GM21390 (cell line): ENCODE results near the gene TUBA4A.
A peak's percentile ranks its signal among the peaks of the same experiment; 100 is the strongest.

ENCODE experiments used
- ATAC-seq: cut with Tn5 transposase; IDR thresholded peaks from one replicate; pipeline ENCODE4 v1.9.1; 2021; ENCODE audit not compliant: unreplicated experiment

The TUBA4A gene

GRCh38 chr2:219244789-219245147 lies 8.9 kb downstream of the TUBA4A start:
- no peak for ATAC-seq

- no peak for ATAC-seq
Observed at GRCh38 chr2:219243291-219243761, 10.4 kb downstream of the TUBA4A start.

- no peak for ATAC-seq
Observed at GRCh38 chr2:219234331-219234730, 19.4 kb downstream of the TUBA4A start.

GRCh38 chr2:219230059-219230540 lies 23.6 kb downstream of the TUBA4A start:
- no peak for ATAC-seq

DNA sequence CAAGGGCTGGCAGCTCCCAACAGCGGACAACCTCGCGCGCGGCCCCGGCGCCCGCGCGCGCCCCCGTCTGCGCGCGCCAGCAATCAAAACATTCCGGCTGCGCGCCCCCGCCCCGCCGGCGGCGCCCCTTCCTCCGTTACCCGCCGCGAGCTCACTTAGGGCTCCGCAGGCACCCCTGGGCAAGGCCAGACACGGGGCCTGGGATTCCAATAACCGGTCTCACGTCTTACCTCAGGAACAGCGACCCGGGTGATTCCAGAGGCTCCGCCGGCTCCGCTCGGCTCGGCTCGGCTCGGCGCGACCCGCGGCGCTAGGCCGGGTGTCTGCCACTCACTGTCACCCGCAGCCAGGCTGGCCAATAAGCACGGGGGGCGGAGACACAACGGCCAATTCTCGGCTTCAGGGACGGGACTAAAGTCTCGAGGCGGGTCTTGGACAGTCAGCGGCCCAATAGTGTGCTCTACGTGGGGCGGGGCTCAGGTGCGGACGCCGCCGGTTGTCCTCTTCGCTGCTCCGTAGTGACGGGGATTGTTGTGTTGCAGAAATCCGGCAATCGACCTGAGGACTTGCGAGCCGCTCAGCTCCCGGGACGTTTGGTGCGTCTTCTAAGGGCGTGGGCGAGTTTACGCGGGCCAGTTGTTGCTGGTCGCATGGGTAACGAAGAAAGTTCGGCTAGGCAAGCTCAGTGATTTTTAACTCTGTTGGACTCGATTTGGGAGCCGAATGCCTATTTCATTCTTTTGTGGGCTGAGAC lies 24.2 kb downstream of the TUBA4A start, which contains the start of the genes ANKZF1 and ATG9A:
Gene ANKZF1, plus strand, starts transcription at position 502 of the 754 bp plus-strand sequence. CDS start 452 bp downstream, outside the sequence.
Gene ATG9A, minus strand, starts transcription at position 332 of the 754 bp plus-strand sequence. CDS start 1,612 bp downstream, outside the sequence.
- peak; percentile 95 for ATAC-seq

GRCh38 chr2:219228911-219229304 lies 24.8 kb downstream of the TUBA4A start:
- no peak for ATAC-seq

GRCh38 chr2:219228041-219228910 lies 25.4 kb downstream of the TUBA4A start:
- ATAC-seq: no peak

- ATAC-seq: no peak
Observed at GRCh38 chr2:219225350-219225749, 28.4 kb downstream of the TUBA4A start.

GRCh38 chr2:219223831-219224610 lies 29.7 kb downstream of the TUBA4A start:
- no peak for ATAC-seq

GRCh38 chr2:219221957-219222518 lies 31.7 kb downstream of the TUBA4A start:
- ATAC-seq: no peak

DNA sequence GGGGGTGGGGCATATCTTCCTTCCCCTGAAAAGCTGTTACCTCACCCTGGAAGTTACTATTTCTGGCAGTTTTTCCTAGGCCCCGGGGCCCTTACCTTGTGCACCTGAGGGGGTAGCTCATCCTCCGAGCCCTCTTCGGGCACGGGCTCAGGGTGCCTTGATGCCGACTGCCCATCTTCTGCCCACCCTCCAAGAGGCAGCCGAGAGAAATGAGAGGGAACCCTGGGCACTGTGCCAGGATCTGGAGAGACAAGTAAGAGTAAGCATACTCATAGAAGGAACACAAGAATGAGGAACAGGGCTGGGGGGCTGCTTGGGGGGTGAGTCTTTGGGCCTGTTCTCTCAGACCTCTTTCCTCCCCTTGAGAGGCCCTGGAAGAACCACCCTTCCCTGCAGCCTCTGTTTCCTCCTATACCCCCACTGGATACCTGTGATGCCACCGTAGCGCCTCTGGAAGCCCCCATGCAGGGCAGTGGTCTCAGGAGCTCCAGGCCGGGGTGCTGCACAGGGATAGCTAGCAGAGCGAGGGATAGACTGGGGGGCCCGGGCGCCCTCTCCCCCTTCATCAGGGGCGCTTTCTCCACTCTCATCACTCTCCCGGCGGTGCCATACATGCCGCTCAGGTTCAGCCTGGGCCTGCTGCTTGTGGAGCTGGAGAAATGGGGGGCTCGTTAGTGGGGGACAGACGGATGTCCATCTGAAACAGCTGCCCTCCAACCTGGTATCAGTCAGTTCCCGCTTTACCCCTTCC lies 32.9 kb downstream of the TUBA4A start:
- no peak for ATAC-seq

DNA sequence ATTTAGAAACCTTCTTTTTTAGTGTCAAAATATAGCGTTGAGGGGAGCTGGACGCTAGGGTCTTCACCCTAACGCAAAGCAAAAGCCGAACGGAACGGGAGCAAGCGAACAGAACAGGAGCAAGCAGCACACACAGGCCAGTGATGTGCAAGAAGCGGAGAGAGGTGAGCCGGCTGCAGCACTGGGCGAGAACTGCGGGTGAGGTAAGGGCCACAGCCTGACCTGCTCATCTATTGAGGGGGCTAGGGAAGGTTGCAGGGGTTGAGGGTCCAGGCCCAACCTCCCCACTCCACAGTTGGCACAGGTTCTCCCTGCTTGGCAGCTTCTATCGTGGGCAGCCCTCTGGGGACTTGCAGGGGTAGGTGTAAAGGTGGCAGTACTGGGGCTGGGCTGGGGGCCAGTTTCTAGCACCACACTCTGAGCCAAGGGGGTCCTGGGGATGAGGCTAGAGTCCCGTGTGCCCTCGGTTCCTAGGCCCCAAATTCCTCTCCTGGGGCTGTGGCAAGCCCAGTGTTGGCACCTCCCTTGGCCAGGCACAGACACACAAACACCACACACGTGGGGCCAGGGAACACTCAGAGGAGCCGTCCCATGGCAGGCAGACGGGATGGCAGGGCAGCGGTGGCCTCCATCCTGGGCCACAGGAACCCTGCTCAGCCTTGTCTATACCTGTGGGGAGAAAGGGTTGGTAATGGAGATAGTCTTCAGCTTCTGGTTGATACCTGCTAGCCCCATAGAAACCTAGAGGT lies 33.8 kb downstream of the TUBA4A start:
- ATAC-seq: no peak

GRCh38 chr2:219218732-219219701 lies 34.7 kb downstream of the TUBA4A start, which contains the start of gene ABCB6:
ABCB6 (minus strand) TSS chr2:219218958; CDS start chr2:219218673, 285 bp downstream.
- peak; percentile 83 for ATAC-seq

GRCh38 chr2:219218217-219218731 lies 35.4 kb downstream of the TUBA4A start:
- peak; percentile 35 for ATAC-seq

- ATAC-seq: no peak
Observed at GRCh38 chr2:219216535-219216915, 37.2 kb downstream of the TUBA4A start.

GRCh38 chr2:219215871-219216534 lies 37.7 kb downstream of the TUBA4A start:
- ATAC-seq: no peak

DNA sequence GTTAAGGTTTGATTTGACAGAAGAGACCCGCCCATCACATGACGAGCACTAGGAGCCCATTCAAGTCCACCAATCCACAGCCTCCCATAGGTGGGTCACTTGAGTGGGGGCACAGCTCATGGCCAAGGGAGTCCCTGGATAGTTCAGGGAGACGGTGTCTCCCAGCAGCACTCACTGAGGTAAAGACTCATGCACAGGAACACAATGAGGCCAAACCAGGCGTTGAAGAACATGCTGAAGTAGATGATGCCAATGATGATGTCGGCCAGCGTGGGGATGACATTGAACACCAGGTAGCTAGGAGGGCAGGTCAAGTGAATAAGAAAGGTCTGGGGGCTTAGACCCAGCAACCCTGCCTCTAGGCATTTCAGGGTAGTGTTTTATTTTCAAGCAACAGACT lies 38.9 kb downstream of the TUBA4A start:
- no peak for ATAC-seq
